Measurements from ENCODE around the gene ROR1. TPM values are rescaled to one million over a fixed set of nuclear protein-coding genes. Genes with fewer than 3 reads are reported as not detected.

Gene ROR1
- total RNA-seq, 2 donors from 2014 or later = 12.9 to 40.8 TPM

- no peaks in the 10 kb centered on the region for H3K27me3 ChIP-seq
- no peaks in the 10 kb centered on the region for H3K36me3 ChIP-seq
- H3K27ac ChIP-seq = no peak overlapping the region
- H3K9me3 ChIP-seq = no peaks in the 10 kb centered on the region
- DNase-seq (ENCODE audit: low spot score) = no peak
- no peaks in the 10 kb centered on the region for H3K4me1 ChIP-seq
- no peak for TF ChIP-seq CTCF (IDR thresholded peaks at IDR 0.05)
- no peak overlapping the region for H3K4me3 ChIP-seq
These were observed 15.0 kb upstream of the ROR1 start for GRCh38 chr1:63758791-63759190.

- Histone ChIP-seq H3K27me3 (no peaks in the 10 kb centered on the region), H3K4me1 (no peaks in the 10 kb centered on the region), H3K27ac (no peak overlapping the region), H3K4me3 (no peak overlapping the region), H3K36me3 (no peaks in the 10 kb centered on the region), H3K9me3 (no peaks in the 10 kb centered on the region)
- no peak for TF ChIP-seq CTCF (IDR thresholded peaks at IDR 0.05)
- DNase-seq (ENCODE audit: low spot score) = no peak
These were observed 14.0 kb upstream of the ROR1 start for GRCh38 chr1:63759778-63760177.

- Histone ChIP-seq H3K27ac (no peak overlapping the region), H3K4me1 (peaks cover 0 to 12% of the 10 kb centered on the region in 2 donors), H3K36me3 (no peaks in the 10 kb centered on the region), H3K27me3 (no peaks in the 10 kb centered on the region), H3K4me3 (no peak overlapping the region), H3K9me3 (no peaks in the 10 kb centered on the region)
- no peak for TF ChIP-seq CTCF (IDR thresholded peaks at IDR 0.05)
- no peak for DNase-seq (ENCODE audit: low spot score)
These were observed 3.4 kb upstream of the ROR1 start for GRCh38 chr1:63770381-63770780.

GRCh38 chr1:63772201-63772600 lies 1.6 kb upstream of the ROR1 start:
- Histone ChIP-seq H3K27me3 (no peaks in the 10 kb centered on the region), H3K4me1 (peaks cover 0 to 22% of the 10 kb centered on the region in 2 donors), H3K27ac (no peak overlapping the region), H3K4me3 (no peak overlapping the region), H3K9me3 (no peaks in the 10 kb centered on the region), H3K36me3 (no peaks in the 10 kb centered on the region)
- TF ChIP-seq CTCF (IDR thresholded peaks at IDR 0.05) = no peak
- DNase-seq (ENCODE audit: low spot score) = no peak

- no peak overlapping the region for H3K4me3 ChIP-seq
- H3K27me3 ChIP-seq = no peaks in the 10 kb centered on the region
- H3K4me1 ChIP-seq = peaks cover 0 to 22% of the 10 kb centered on the region in 2 donors
- no peak for TF ChIP-seq CTCF (IDR thresholded peaks at IDR 0.05)
- no peaks in the 10 kb centered on the region for H3K9me3 ChIP-seq
- H3K36me3 ChIP-seq = no peaks in the 10 kb centered on the region
- no peak for DNase-seq (ENCODE audit: low spot score)
- no peak overlapping the region for H3K27ac ChIP-seq
These were observed 941 bp upstream of the ROR1 start for GRCh38 chr1:63772876-63773275.

- no peak for TF ChIP-seq CTCF (IDR thresholded peaks at IDR 0.05)
- H3K27ac ChIP-seq = peak overlapping the region; percentile 89 to 93
- no peak for DNase-seq (ENCODE audit: low spot score)
These were observed 362 bp upstream of the ROR1 start for GRCh38 chr1:63773496-63773814.

More at GRCh38 chr1:63773496-63773814, 362 bp upstream of the ROR1 start:
- Histone ChIP-seq H3K4me1 (peaks cover 0 to 22% of the 10 kb centered on the region in 2 donors), H3K36me3 (no peaks in the 10 kb centered on the region), H3K27me3 (no peaks in the 10 kb centered on the region), H3K9me3 (no peaks in the 10 kb centered on the region), H3K4me3 (peak overlapping the region; percentile 74 to 83)

Measured in right atrium auricular region (tissue), 2 donors.